Gastrocnemius medialis (tissue), 4 donors: ENCODE results near the gene PMVK.

Source experiments
- CTCF ChIP-seq, 5 experiments: fragments of 450-650 bp in 3 of 5; fragments of 200-600 bp in 2 of 5; sonication (generic) in 2 of 5; IDR thresholded peaks in 4 of 5; conservative IDR thresholded peaks in 1 of 5; 1 replicate in 4 of 5; 2 replicates in 1 of 5; pipeline ENCODE4 v1.5.1; 2016 to 2019; ENCODE audit warnings: antibody characterized with exemption in 5 of 5, mild to moderate bottlenecking in 3 of 5, moderate library complexity in 3 of 5
- POLR2A ChIP-seq, 2 donors: fragments of 450-650 bp; IDR thresholded peaks; one replicate each; pipeline ENCODE4 v1.6.1; 2017; ENCODE audit warnings: antibody characterized with exemption in 2 of 2, mild to moderate bottlenecking in 2 of 2, moderate library complexity in 2 of 2

GRCh38 chr1:154982897-154983648 is 46.6 kb upstream of the PMVK start, which contains the start of gene FLAD1:
- peak in 1 of 5 experiments; percentile 27 for TF ChIP-seq CTCF (IDR thresholded peaks at IDR 0.05 in 4 of 5, conservative IDR thresholded peaks at IDR 0.05 in 1 of 5)
- peak; percentile 44 to 56 for TF ChIP-seq POLR2A (IDR thresholded peaks at IDR 0.05)
